DOHH2 (cell line): ENCODE results near the gene WIPF2.
"Not testable (repeated sequence)": the region's sequence is repeated elsewhere in the genome, so short reads cannot be mapped to it uniquely, and the experiment has no call there.

Experiments
- H3F3A ChIP-seq: fragments of 200-600 bp; sonication (generic), shearing (Covaris generic); 2 replicates; pipeline ENCODE4 v1.6.0; 2016; ENCODE audit warnings: antibody characterized with exemption, mild to moderate bottlenecking; ENCODE audit not compliant: control insufficient read depth, insufficient read depth
- H3K27ac ChIP-seq: fragments of 200-600 bp; sonication (generic); 2 replicates; pipeline ENCODE4 v1.5.1; 2014; ENCODE audit warnings: low read depth, mild to moderate bottlenecking, low read length, moderate library complexity
- H3K27me3 ChIP-seq: fragments of 200-600 bp; sonication (generic); 2 replicates; pipeline ENCODE4 v1.6.1; 2014; ENCODE audit warnings: mild to moderate bottlenecking, low read length, mixed read lengths; ENCODE audit not compliant: control insufficient read depth
- H3K36me3 ChIP-seq: fragments of 200-600 bp; sonication (generic); 2 replicates; pipeline ENCODE4 v1.6.1; 2014; ENCODE audit warnings: mild to moderate bottlenecking, low read length, moderate library complexity, mixed read lengths; ENCODE audit not compliant: control insufficient read depth
- H3K4me1 ChIP-seq: fragments of 200-600 bp; sonication (generic); 2 replicates; pipeline ENCODE4 v1.6.1; 2014; ENCODE audit warnings: mild to moderate bottlenecking, low read length, mixed read lengths; ENCODE audit not compliant: control insufficient read depth
- H3K4me2 ChIP-seq: fragments of 200-600 bp; sonication (generic); 2 replicates; pipeline ENCODE4 v1.6.0; 2014; ENCODE audit warnings: mild to moderate bottlenecking, low read length, moderate library complexity
- H3K4me3 ChIP-seq: fragments of 200-600 bp; sonication (generic); 2 replicates; pipeline ENCODE4 v1.5.1; 2014; ENCODE audit warnings: mild to moderate bottlenecking, low read length, mixed read lengths
- H3K79me2 ChIP-seq: fragments of 200-600 bp; sonication (generic); 2 replicates; pipeline ENCODE4 v1.6.1; 2014; ENCODE audit warnings: mild to moderate bottlenecking, low read length, mixed read lengths; ENCODE audit not compliant: control insufficient read depth
- H3K9me2 ChIP-seq: fragments of 200-600 bp; sonication (generic); replicated peaks from 2 replicates; pipeline ENCODE4 v1.6.1; 2014; ENCODE audit warnings: mild to moderate bottlenecking, low read length, mixed read lengths; ENCODE audit not compliant: control insufficient read depth
- H3K9me3 ChIP-seq: fragments of 200-600 bp; sonication (generic); 2 replicates; pipeline ENCODE4 v1.6.1; 2014; ENCODE audit warnings: antibody characterized with exemption, low read length, mixed read lengths; ENCODE audit not compliant: control insufficient read depth, insufficient read depth
- H4K20me1 ChIP-seq: fragments of 200-600 bp; sonication (generic); 2 replicates; pipeline ENCODE4 v1.6.0; 2014; ENCODE audit warnings: low read depth, mild to moderate bottlenecking, antibody characterized with exemption, low read length, moderate library complexity; ENCODE audit not compliant: control insufficient read depth, insufficient read depth
- CTCF ChIP-seq: fragments of 200-600 bp; sonication (generic); IDR thresholded peaks from one replicate; pipeline ENCODE4 v1.5.1; 2014; ENCODE audit warnings: antibody characterized with exemption, mild to moderate bottlenecking, low read depth, low read length; ENCODE audit not compliant: poor library complexity, severe bottlenecking
- EZH2phosphoT487 ChIP-seq: fragments of 200-600 bp; sonication (generic); IDR thresholded peaks from 2 replicates; pipeline ENCODE4 v1.6.1; 2017; ENCODE audit warnings: borderline replicate concordance, mild to moderate bottlenecking, antibody characterized with exemption, low read length, moderate library complexity, mixed read lengths

WIPF2 gene

DNA sequence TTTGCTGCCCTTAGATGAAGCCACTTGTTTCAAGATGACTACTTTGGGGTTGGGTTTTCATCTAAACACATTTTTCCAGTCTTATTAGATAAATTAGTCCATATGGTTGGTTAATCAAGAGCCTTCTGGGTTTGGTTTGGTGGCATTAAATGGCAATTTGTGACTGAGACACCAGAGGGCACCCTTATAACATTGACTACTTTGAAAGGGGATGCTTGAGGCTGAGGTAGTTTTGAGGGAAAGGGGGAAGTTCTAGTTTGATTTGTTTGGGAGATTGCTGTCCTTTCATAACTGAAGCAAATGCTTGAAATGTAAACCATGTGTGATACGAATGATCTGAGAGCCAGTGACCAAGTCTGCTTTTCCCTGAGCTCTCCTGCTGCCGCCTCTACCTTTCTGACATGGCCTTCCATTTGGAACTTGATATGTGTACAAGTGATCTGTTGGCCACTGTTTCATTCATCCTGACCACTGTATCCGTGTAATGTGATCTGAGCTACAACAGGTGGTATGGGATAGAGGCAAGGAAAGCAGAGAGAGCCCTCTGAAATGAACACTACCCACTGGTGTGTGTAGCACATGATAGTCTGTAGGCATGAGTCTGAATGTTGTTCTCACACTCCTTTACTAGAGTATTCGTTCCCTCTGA lies 84.0 kb downstream of the WIPF2 start:
- no peak overlapping the region for H3K4me3 ChIP-seq
- no peaks in the 10 kb centered on the region for H3K27me3 ChIP-seq
- H3K27ac ChIP-seq = no peak overlapping the region
- peaks cover 9% of the 10 kb centered on the region for H3K79me2 ChIP-seq
- peaks cover 74% of the 10 kb centered on the region for H3K36me3 ChIP-seq
- H3K4me2 ChIP-seq = no peak overlapping the region; the same call in 1 of the 2 replicates
- peak; percentile 77 for TF ChIP-seq CTCF
- no peak for TF ChIP-seq EZH2phosphoT487
- peaks cover 10% of the 10 kb centered on the region for H3K4me1 ChIP-seq
- H3K9me3 ChIP-seq = no peaks in the 10 kb centered on the region
- H3K9me2 ChIP-seq = no peaks in the 10 kb centered on the region
- peaks cover 33% of the 10 kb centered on the region for H3F3A ChIP-seq
- H4K20me1 ChIP-seq = peaks cover 13% of the 10 kb centered on the region

- H3K9me2 ChIP-seq = no peaks in the 10 kb centered on the region
- H3K27me3 ChIP-seq = no peaks in the 10 kb centered on the region
- H3F3A ChIP-seq = peaks cover 36% of the 10 kb centered on the region
- H3K36me3 ChIP-seq = peaks cover 66% of the 10 kb centered on the region
- H3K4me3 ChIP-seq = no peak overlapping the region
- no peak overlapping the region for H3K27ac ChIP-seq
- peaks cover 18% of the 10 kb centered on the region for H3K4me1 ChIP-seq
- peaks cover 9% of the 10 kb centered on the region for H3K79me2 ChIP-seq
- no peaks in the 10 kb centered on the region for H3K9me3 ChIP-seq
- TF ChIP-seq EZH2phosphoT487 = no peak
- TF ChIP-seq CTCF = no peak
- H4K20me1 ChIP-seq = peaks cover 13% of the 10 kb centered on the region
- H3K4me2 ChIP-seq = no peak overlapping the region
These were observed 84.8 kb downstream of the WIPF2 start for GRCh38 chr17:40303708-40304551.

DNA sequence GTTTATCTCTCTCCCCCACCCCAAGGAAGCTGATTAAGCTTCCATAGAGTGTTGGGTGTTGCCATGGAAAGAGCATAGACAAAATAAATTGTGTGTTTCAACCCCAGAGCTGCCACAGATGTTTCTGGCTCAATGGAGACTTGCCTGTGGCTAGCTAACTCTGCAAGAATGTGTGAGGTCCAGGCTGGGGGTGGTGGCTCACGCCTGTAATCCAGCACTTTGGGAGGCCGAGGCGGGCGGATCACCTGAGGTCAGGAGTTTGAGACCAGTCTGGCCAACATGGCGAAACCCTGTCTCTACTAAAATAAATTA lies 85.4 kb downstream of the WIPF2 start:
- H3K27me3 ChIP-seq, H3K27ac ChIP-seq, H3K9me2 ChIP-seq, H3K4me2 ChIP-seq, H3K79me2 ChIP-seq, H3K9me3 ChIP-seq, H3K4me3 ChIP-seq: not testable (repeated sequence)
- Histone ChIP-seq H3K4me1 (peaks cover 24% of the 10 kb centered on the region), H4K20me1 (peaks cover 13% of the 10 kb centered on the region), H3K36me3 (peaks cover 60% of the 10 kb centered on the region), H3F3A (peaks cover 36% of the 10 kb centered on the region)

GRCh38 chr17:40304866-40305265 lies 85.8 kb downstream of the WIPF2 start:
- not testable (repeated sequence) for H3K27ac ChIP-seq, H3K79me2 ChIP-seq, H3K9me3 ChIP-seq, H3K4me3 ChIP-seq, H3K4me2 ChIP-seq, H3K27me3 ChIP-seq, H3K9me2 ChIP-seq
- Histone ChIP-seq H3K36me3 (peaks cover 57% of the 10 kb centered on the region), H3F3A (peaks cover 36% of the 10 kb centered on the region), H4K20me1 (peaks cover 13% of the 10 kb centered on the region; the same call in 1 of the 2 replicates), H3K4me1 (peaks cover 26% of the 10 kb centered on the region)
